Glomerular endothelial cell (primary cell): Measurements from ENCODE around the gene ADGRG1. TPM values are rescaled to one million over a fixed set of nuclear protein-coding genes. Genes with fewer than 3 reads are reported as not detected.

Experiments
- DNase-seq: peaks from one replicate; pipeline ENCODE4 v3.0.0-alpha.2; 2011; ENCODE audit warnings: low read depth, low spot score; ENCODE audit errors: extremely low read depth
- total RNA-seq: library from RNA; depleted of rRNA; stranded (reverse); fragments of >200 nt; gene quantifications from 2 replicates; pipeline ENCODE4 v1.2.3, GENCODE V29; 2015

The ADGRG1 gene
- total RNA-seq, 1 donor from 2014 or later, result 129 TPM

DNA sequence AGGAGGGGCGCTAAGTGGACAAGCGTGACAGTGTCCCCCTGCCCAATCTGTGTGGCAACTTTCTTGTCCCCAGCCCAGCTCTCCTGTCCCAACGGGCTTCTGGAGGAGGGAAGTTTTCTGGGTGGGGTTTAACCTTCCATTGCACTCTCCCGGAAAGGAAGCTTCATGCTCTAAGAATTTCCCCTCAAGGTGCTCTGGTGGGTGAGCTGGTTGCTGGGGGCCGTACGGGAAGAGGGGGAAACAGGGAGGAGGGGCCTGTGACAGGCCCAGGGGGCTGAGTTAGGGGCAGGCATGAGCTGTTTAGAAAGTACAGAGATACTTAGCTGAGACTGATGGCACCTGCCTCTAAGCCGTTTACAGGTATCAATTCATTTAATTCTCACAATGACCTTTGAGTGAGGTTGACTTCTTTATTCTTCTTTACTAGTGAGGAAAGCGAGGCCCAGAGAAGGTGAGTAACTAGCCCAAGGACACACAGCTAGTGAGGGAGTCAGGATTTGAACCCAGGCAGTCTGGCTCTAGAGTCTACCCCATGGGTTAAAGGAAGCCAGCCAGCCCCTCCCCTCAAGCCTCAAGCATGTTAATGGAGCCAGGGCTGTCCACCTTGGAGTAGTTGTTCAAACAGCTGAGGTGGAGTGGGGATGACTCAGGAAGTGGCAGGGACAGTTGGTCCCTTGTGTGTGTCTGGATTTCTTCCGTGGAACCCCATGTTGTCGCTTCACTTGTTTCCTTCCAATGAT lies 18.9 kb downstream of the ADGRG1 start:
- no peak for DNase-seq

DNA sequence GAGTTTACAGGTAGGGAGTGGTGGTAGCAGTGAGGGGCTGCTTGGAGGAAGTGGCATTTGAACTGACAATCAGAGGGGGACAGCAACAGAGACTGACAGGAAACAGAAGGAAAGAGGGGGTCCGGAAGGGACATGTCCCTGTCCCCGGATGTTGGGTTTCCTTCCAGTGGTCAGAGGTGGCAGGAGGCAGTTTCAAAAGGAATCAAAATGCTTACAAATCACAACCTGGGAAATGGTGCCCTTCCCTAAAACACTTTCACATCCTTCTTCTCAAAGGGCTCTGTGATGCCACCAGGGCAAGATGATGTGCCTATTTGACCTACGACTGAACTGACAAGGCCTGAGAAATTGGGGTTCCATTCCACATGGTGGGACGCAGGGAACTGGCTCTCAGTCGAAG lies 19.7 kb downstream of the ADGRG1 start:
- no peak for DNase-seq

DNA sequence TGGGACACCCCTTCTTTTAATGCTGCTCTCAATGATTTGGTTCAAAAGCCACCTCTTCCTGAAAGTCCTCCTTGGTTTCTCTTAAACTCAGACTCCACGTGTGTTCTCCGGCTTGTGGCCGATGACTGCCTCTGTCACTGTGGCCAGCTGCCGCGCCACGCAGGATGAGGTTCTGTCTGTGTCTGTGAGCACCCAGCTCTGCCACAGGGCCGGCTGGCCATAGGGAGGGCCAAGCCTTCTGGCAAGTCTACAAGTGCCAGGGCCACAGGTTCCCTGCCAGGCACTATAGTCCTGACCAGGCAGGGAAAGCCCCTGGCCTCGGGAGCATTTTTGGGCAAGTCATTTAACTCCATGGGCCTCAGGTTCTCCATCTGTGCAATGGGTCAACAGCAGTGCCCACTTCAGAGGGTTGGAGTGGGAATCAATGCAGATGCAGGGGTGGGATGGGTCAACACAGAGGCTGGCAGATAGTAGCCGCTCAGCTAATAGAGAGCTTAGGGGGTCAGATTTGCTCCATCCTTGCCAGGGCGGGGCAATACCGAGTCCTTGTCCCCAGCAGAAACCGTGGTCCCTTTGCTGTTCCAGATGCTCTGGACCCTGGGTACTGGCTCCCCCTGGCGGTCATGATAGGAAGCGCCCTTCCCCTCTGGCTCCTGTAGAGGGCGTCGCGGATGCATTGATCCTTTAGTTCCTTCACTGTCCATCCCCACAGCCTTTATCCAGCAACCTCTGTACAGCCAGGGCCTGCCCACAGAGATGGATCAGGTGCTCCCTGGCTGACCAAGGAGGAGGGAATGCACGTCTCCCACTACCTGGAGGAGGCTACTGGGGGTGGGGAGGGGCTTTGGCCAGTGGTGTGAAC lies 20.4 kb downstream of the ADGRG1 start:
- no peak for DNase-seq

DNA sequence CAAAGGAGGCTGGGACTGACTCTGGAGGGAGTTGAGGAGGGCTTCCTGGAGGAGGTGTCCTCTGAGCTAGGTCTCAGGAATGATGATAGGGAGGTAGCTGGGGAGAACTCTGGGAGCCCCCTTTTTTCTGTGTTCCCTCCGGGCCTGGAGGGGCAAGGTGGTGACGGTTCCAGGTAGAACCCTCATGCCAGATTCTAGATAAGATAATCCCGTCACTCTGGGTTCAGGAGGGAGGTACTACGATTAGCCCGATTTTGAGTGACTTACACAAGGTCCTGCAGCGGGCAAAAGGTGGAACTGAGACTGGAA lies 21.0 kb downstream of the ADGRG1 start:
- no peak for DNase-seq

DNA sequence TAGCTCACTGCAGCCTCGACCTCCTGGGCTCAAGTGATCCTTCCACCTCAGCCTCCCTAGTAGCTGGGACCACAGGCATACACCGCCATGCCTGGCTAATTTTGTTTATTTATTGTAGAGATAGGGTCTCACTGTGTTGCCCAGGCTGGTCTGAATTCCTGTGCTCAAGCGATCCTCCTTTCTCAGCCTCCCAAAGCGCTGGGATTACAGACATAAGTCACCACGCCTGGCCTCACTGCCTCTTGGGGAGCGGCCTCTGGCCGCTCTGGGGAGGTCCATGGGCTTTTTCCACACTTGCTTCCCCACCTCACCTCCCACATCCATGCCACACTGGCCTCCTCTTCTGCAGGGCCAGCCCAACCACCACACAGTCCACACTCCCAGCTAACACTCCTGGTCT lies 21.4 kb downstream of the ADGRG1 start:
- DNase-seq, result no peak

DNA sequence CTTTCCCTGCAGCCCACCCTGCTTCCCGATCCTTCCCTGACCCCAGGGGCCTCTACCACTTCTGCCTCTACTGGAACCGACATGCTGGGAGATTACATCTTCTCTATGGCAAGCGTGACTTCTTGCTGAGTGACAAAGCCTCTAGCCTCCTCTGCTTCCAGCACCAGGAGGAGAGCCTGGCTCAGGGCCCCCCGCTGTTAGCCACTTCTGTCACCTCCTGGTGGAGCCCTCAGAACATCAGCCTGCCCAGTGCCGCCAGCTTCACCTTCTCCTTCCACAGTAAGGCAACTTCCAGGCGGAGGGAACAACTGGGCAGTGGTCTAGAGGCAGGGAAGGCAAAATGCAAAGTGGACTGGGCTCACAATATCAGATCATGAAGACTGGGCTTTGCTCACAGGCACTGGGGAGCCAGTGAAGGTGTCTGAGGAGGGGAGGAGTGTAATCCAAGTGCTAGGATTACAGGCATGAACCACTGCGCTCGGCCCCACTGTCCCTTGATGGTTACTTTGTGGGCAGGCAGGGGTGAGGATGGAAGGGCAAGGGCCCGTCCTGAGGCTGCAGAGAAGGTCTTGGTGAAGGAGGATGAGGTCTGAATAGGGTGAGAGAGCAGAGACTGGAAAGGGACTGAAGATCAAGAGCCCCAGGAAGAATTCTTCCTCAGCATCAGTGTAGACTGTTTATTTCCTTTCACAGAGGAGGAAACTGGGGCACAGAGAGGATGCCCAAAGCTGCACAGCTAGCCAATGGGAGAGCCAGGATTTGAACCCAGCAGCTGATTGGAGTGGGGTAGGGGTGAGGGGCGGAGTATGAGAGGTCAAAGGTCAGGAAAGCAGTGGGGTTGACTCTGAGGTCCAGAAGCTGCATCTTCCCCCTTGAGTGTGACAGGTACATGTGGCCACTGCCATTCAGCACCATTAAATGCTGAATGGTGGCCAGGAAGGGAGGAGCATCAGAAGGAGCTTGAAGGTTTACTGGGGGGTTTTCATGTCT lies 23.2 kb downstream of the ADGRG1 start:
- no peak for DNase-seq

DNA sequence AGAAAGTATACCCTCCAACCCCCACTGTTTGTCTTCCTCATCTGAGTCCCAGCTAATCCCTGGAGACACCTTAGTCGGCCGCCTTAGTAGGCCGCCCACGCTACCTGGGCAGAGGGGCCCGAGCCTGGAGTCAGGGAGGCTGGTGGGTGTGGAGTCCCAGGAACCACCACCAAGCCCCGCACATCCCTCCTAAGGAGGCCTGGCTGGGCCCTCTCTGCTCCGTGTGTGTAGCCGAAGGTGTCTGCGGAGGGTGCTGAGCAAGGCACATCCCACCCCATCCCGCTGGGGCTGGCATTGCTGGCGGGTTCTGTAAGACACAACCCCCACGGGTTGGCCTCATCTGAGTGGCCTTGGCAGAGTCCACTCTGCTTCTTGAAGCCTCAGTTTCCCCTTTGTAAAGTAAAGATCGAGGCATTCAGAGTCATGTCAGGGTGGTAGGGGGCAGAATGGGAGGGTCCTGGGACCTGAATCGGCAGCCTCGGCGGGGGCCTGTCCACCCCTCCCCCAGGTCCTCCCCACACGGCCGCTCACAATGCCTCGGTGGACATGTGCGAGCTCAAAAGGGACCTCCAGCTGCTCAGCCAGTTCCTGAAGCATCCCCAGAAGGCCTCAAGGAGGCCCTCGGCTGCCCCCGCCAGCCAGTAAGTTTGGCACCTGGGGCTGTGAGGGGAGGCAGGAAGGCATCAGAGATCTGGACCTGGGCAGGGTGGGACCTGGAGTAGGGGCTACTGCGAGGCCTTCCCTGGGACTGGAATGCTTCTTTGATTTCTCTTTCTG lies 24.5 kb downstream of the ADGRG1 start:
- DNase-seq, result no peak

DNA sequence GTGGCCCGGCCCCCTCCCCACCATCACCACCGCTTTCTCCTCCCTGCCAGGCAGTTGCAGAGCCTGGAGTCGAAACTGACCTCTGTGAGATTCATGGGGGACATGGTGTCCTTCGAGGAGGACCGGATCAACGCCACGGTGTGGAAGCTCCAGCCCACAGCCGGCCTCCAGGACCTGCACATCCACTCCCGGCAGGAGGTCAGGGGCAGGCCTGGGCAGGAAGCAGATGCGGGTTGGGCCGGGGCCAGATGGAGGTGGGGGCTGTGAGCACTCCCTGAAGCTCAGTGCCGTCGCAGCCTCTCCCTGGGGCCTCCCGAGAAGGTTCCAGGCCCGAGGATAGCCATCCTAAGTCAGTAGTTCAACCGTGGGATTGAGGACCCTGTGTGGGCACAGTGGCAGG lies 25.5 kb downstream of the ADGRG1 start:
- no peak for DNase-seq

DNA sequence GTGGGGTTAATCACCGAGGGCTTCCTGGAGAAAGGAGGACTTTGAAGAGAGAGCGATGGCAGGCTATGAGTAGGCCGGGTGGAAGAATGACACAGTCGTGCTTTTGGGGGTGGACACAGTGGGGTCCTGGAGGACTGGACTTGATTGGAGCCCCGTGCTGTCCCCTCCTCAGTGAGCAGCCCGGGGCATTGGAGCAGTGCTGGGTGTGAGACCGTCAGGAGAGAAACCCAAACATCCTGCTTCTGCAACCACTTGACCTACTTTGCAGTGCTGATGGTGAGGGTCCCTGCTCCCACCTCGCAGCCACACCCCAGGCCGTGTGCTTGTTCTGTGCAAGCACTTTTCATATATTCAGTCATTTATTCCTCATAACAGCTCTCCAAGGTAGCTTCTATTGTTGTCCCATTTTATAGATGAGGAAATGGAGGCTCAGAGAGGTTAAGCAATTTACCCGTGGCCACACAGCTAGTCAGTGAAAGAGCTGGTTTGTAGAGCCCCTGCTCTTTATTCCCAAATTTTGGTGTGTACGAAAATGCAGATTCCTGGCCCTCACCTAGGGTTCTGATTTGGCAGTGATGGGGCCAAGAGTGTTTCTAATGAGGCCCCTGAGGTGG lies 28.0 kb downstream of the ADGRG1 start:
- no peak for DNase-seq

DNA sequence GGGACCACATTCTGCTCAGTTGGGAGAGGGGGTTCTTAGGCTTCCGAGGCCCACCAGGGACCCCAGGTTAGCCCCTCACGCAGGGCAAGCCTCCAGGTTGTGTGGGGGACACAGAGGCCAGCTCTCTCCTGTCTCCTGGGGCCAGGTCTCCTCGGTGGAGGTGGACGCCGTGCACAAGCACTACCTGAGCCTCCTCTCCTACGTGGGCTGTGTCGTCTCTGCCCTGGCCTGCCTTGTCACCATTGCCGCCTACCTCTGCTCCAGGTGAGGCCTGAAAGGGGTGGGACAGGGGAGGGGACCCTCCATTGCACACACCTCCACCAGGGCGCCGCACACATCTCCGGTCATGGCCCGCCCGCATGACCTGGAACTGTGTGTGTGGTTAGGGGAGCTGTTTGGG lies 28.8 kb downstream of the ADGRG1 start:
- no peak for DNase-seq

DNA sequence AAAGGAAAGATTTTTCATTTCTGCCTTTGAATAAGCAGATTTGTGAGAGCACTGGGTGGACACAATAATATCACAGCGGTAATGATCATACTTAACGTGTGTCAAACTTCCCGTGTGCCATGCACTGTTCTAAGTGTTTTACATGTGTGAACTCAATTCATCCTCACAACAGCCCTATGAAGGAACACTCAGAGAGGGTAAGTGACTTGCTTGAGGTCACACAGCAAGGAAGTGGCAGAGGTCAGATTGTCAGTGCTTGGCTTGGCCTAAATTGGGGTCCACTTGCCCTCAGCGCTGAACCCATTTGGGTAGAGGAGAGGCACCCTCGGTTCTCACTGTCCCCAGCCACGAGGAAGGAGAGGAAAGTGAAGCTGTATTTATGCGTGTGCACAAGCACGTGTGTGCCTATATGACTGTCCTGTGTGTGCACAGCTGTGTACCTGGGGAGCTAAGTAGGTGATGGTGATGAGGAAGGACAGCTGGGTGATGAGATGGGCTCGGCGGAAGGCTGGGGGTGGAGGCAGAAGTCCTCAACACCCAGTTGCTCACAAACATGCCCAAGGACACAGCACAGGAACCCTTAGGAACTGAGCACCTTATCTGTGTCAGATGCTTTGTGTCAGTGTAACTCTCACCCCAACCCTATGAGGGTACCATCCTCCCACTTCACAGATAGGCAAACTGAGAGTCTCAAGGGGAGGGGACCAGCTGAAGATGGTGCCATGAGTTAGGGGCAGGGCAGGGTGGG lies 29.9 kb downstream of the ADGRG1 start:
- DNase-seq, result no peak

DNA sequence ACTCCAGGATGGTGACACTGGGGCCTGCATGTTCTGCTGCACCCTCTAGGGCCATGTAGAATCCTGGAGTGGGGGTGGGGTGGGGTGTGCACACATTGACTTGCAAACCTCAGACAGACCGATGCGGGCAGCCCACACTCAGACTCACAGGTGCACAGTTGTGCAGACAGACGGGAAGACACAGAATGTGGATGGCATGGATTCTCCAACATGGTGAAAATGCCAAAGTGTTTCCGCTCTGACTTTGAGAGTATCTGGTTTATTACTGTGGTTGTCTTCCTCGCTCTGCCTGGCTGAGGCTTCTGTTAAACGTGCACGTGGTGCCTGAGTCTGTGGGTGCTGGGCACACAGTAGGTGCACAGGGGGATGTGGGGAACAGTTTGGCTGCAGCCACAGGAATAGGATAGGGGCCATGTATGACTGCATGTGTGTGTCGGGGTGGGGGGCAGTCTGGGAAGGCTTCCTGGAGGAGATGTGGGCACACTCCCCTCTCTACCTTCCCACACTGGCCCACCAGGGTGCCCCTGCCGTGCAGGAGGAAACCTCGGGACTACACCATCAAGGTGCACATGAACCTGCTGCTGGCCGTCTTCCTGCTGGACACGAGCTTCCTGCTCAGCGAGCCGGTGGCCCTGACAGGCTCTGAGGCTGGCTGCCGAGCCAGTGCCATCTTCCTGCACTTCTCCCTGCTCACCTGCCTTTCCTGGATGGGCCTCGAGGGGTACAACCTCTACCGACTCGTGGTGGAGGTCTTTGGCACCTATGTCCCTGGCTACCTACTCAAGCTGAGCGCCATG lies 30.6 kb downstream of the ADGRG1 start:
- DNase-seq, result no peak

DNA sequence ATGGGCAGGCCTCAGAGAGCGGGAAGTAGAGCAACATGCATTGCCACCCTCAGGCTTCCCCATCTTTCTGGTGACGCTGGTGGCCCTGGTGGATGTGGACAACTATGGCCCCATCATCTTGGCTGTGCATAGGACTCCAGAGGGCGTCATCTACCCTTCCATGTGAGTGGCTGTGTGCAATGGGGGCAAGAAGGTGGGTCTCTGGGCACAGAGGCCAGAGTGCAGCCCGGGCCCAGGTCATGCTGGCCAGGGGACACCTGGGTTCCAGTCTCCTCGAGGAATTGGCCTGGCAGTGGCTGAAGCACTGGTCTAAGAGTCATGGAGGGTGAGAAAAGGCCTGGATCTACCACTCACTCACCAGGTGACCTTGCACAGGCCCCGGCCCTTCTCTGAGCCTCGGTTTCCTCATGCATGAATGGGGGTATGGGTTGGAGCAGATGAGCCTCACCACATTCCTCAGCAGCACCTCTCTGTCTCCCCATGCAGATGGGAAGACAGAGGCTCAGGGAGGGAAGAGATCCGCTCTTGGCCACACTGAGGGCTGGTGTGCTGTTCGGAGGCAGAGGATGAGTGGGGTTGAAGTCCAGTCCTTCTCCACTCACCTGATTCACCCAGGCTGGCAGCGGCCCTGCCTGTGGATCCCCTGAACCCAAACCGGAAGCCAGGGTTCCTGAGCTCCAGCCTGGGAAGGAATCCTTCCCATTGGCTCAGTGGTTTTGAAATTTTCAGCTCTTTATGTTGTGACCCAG lies 32.5 kb downstream of the ADGRG1 start:
- no peak for DNase-seq

DNA sequence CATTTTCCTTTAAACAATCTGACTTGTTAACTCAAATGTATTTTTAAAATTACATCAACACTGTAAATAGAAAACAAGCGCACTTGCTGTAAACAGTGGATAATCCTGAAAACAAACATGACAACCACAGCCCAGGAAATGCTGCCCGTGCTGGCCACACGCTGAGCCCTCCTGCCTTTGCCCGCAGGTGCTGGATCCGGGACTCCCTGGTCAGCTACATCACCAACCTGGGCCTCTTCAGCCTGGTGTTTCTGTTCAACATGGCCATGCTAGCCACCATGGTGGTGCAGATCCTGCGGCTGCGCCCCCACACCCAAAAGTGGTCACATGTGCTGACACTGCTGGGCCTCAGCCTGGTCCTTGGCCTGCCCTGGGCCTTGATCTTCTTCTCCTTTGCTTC lies 33.1 kb downstream of the ADGRG1 start:
- DNase-seq, result no peak

DNA sequence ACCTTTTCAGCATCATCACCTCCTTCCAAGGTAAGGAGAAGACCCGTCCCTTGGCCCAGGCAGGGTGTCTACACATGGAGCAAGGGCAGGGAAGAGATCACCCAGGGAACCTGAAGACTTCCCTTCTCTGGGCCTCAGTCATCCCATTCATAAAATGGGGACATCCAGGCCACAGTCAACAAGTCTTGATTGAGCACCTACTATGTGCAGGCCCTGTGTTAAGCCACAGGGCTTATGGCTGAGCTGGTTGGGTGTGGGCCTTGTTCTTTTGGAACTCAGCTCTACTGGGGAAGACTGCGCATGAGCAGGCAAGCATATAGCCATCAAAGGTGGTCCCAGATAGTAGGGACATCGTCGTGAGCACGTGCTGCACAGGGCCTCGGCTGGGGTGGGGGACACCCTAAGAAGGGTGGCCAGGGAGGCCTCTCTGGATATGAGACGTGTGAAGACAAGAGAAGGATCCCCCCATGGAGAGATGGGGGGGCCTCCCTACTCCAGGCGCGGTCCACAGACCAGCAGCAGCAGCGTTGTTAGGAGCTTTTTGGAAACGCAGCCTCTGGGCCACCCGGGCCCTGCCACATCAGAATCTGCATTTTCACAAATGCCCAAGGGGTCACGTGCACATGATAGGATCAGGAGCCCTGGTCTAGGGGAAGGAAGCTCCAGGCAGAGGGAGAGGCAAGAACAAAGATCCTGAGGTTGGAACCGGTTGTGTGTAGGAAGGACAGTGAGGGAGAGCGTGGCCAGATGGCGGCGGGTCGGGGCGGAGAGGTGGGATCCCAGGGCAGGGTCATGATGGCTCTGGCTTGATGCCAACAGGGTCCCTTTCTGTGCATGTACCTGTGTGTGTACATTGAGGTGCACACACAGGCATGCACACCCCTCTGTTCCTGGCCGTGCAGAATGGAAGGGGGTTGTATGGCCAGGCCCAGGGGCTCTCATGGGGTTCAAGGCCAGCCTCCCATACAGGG lies 33.8 kb downstream of the ADGRG1 start:
- DNase-seq, result no peak

DNA sequence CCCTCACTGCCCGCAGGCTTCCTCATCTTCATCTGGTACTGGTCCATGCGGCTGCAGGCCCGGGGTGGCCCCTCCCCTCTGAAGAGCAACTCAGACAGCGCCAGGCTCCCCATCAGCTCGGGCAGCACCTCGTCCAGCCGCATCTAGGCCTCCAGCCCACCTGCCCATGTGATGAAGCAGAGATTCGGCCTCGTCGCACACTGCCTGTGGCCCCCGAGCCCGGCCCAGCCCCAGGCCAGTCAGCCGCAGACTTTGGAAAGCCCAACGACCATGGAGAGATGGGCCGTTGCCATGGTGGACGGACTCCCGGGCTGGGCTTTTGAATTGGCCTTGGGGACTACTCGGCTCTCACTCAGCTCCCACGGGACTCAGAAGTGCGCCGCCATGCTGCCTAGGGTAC lies 35.0 kb downstream of the ADGRG1 start:
- no peak for DNase-seq
